H9 (cell line): ENCODE measurements around the gene EIF3B. TPM values are rescaled to one million over a fixed set of nuclear protein-coding genes. Genes with fewer than 3 reads are reported as not detected.
A peak's percentile ranks its signal among the peaks of the same experiment; 100 is the strongest.

Experiments used
- DNase-seq: peaks from one replicate; pipeline ENCODE4 v3.0.0-alpha.2; 2017
- H2AFZ ChIP-seq: one replicate; pipeline ENCODE4 v1.6.1; 2013; ENCODE audit warnings: mild to moderate bottlenecking, low read length, control low read depth, moderate library complexity
- H2AK5ac ChIP-seq: 2 replicates; pipeline ENCODE4 v1.6.1; 2013; ENCODE audit warnings: low read length, control low read depth, mixed read lengths; ENCODE audit not compliant: insufficient read length
- H2BK120ac ChIP-seq: one replicate; pipeline ENCODE4 v1.6.1; 2013; ENCODE audit warnings: low read depth, mild to moderate bottlenecking, low read length, control low read depth, inconsistent platforms; ENCODE audit not compliant: poor library complexity, severe bottlenecking
- H2BK12ac ChIP-seq: 2 replicates; pipeline ENCODE4 v1.6.1; 2013; ENCODE audit warnings: low read length, control low read depth, mixed read lengths, low read depth; ENCODE audit not compliant: insufficient read length
- H2BK15ac ChIP-seq: 2 replicates; pipeline ENCODE4 v1.6.1; 2013; ENCODE audit warnings: low read depth, low read length, control low read depth
- H2BK20ac ChIP-seq: one replicate; pipeline ENCODE4 v1.6.1; 2013; ENCODE audit warnings: low read depth, mild to moderate bottlenecking, low read length, control low read depth, inconsistent platforms; ENCODE audit not compliant: poor library complexity, severe bottlenecking
- H2BK5ac ChIP-seq: 2 replicates; pipeline ENCODE4 v1.6.1; 2013; ENCODE audit warnings: low read length, control low read depth, mixed read lengths; ENCODE audit not compliant: insufficient read length
- H3K14ac ChIP-seq: 2 replicates; pipeline ENCODE4 v1.6.1; 2013; ENCODE audit warnings: low read length, control low read depth; ENCODE audit not compliant: insufficient read depth
- H3K18ac ChIP-seq: 2 replicates; pipeline ENCODE4 v1.6.1; 2013; ENCODE audit warnings: low read depth, mild to moderate bottlenecking, mixed read lengths, low read length, control low read depth; ENCODE audit not compliant: insufficient read length
- H3K23ac ChIP-seq: 2 replicates; pipeline ENCODE4 v1.6.1; 2013; ENCODE audit warnings: low read length, control low read depth, mixed read lengths, low read depth; ENCODE audit not compliant: insufficient read length
- H3K23me2 ChIP-seq: 2 replicates; pipeline ENCODE4 v1.6.1; 2013; ENCODE audit warnings: low read depth, mild to moderate bottlenecking, mixed read lengths, low read length, control low read depth; ENCODE audit not compliant: insufficient read length, poor library complexity, severe bottlenecking
- H3K27ac ChIP-seq: 2 replicates; pipeline ENCODE4 v1.5.1; 2013; ENCODE audit warnings: low read length, control low read depth, mixed read lengths, low read depth; ENCODE audit not compliant: insufficient read length
- H3K27me3 ChIP-seq: 2 replicates; pipeline ENCODE4 v1.6.1; 2013; ENCODE audit warnings: low read length, control low read depth, inconsistent platforms; ENCODE audit not compliant: insufficient read depth
- H3K4ac ChIP-seq: 2 replicates; pipeline ENCODE4 v1.6.1; 2013; ENCODE audit warnings: low read depth, mild to moderate bottlenecking, control low read depth, inconsistent platforms, low read length, moderate library complexity
- H3K4me1 ChIP-seq: 2 replicates; pipeline ENCODE4 v1.6.1; 2013; ENCODE audit warnings: low read length, control low read depth, inconsistent platforms; ENCODE audit not compliant: insufficient read depth
- H3K4me2 ChIP-seq: 2 replicates; pipeline ENCODE4 v1.6.1; 2013; ENCODE audit warnings: low read length, control low read depth, mixed read lengths; ENCODE audit not compliant: insufficient read length, insufficient read depth
- H3K56ac ChIP-seq: 2 replicates; pipeline ENCODE4 v1.6.1; 2013; ENCODE audit warnings: low read depth, mild to moderate bottlenecking, mixed read lengths, low read length, control low read depth; ENCODE audit not compliant: insufficient read length
- H3K79me1 ChIP-seq: 2 replicates; pipeline ENCODE4 v1.6.1; 2013; ENCODE audit warnings: low read depth, mild to moderate bottlenecking, moderate library complexity, low read length, control low read depth, inconsistent platforms; ENCODE audit not compliant: insufficient read depth, poor library complexity, severe bottlenecking
- H3K79me2 ChIP-seq: 2 replicates; pipeline ENCODE4 v1.6.1; 2013; ENCODE audit warnings: low read length, control low read depth, inconsistent platforms; ENCODE audit not compliant: insufficient read depth
- H3K9ac ChIP-seq: 2 replicates; pipeline ENCODE4 v1.6.1; 2013; ENCODE audit warnings: low read length, control low read depth, mixed read lengths; ENCODE audit not compliant: insufficient read length; ENCODE audit errors: extremely low read depth
- H3K9me3 ChIP-seq: one replicate; pipeline ENCODE4 v1.6.1; 2013; ENCODE audit warnings: low read depth, low read length, inconsistent platforms; ENCODE audit not compliant: control insufficient read depth
- H3T11ph ChIP-seq: one replicate; pipeline ENCODE4 v1.6.1; 2013; ENCODE audit warnings: mild to moderate bottlenecking, low read length, control low read depth, inconsistent platforms
- H4K20me1 ChIP-seq: one replicate; pipeline ENCODE4 v1.6.1; 2013; ENCODE audit not compliant: control insufficient read depth, insufficient read length, insufficient read depth
- H4K5ac ChIP-seq: 2 replicates; pipeline ENCODE4 v1.6.1; 2013; ENCODE audit warnings: low read depth, mild to moderate bottlenecking, mixed read lengths, low read length, control low read depth; ENCODE audit not compliant: insufficient read length
- H4K8ac ChIP-seq: replicated peaks from 2 replicates; pipeline ENCODE4 v1.6.1; 2013; ENCODE audit warnings: low read length, control low read depth, mixed read lengths, low read depth; ENCODE audit not compliant: insufficient read length
- H4K91ac ChIP-seq: 2 replicates; pipeline ENCODE4 v1.6.1; 2013; ENCODE audit warnings: low read depth, mild to moderate bottlenecking, moderate library complexity, mixed read lengths, low read length, control low read depth; ENCODE audit not compliant: insufficient read length
- H3K27ac Mint-ChIP-seq, 3 experiments: 2 replicates in 2 of 3; 3 replicates in 1 of 3; pipeline ENCODE4 v1.8.0; 2020 to 2021; ENCODE audit warnings: mixed read lengths in 3 of 3, mild to moderate bottlenecking in 1 of 3, moderate library complexity in 1 of 3
- H3K27me3 Mint-ChIP-seq: 2 replicates; pipeline ENCODE4 v1.8.0; 2021; ENCODE audit warnings: low read depth, mild to moderate bottlenecking, moderate library complexity, mixed read lengths
- H3K36me3 Mint-ChIP-seq, 3 experiments: 2 replicates in 2 of 3; 3 replicates in 1 of 3; pipeline ENCODE4 v1.8.0; 2020 to 2021; ENCODE audit warnings: low read depth in 3 of 3, mixed read lengths in 3 of 3; ENCODE audit not compliant: insufficient read depth in 1 of 3
- H3K4me1 Mint-ChIP-seq, 2 experiments: 2 replicates each; pipeline ENCODE4 v1.8.0; 2020; ENCODE audit warnings: mixed read lengths in 2 of 2
- H3K4me3 Mint-ChIP-seq, 2 experiments: 2 replicates in 1 of 2; 3 replicates in 1 of 2; pipeline ENCODE4 v1.8.0; 2020 to 2021; ENCODE audit warnings: mild to moderate bottlenecking in 2 of 2, mixed read lengths in 2 of 2, moderate library complexity in 1 of 2
- H3K9me3 Mint-ChIP-seq, 2 experiments: 2 replicates in 1 of 2; 3 replicates in 1 of 2; pipeline ENCODE4 v1.8.0; 2020; ENCODE audit warnings: mild to moderate bottlenecking in 2 of 2, mixed read lengths in 2 of 2, moderate library complexity in 1 of 2
- WGBS: extraction: QIAGEN DNeasy Blood & Tissue Kit; methylation state at CpG from one replicate; pipeline ENCODE4 v1.1.7; 2013; ENCODE audit warnings: missing lambda C conversion rate, low lambda C conversion rate, mixed read lengths; ENCODE audit not compliant: insufficient read length; ENCODE audit errors: extremely low coverage; 5-methylcytosine and 5-hydroxymethylcytosine counted together
- total RNA-seq: library from RNA; stranded (reverse); gene quantifications from 2 replicates; pipeline ENCODE4 v1.2.1, GENCODE V29; 2021
- TF ChIP-seq, protein P1 (sequence below): fragments of 200-600 bp; sonication (generic); conservative IDR thresholded peaks from 3 replicates; pipeline ENCODE4 v1.8.0; 2021; ENCODE audit warnings: antibody characterized with exemption, mild to moderate bottlenecking

The EIF3B gene
- total RNA-seq, 1 experiment from 2014 or later, result 337 TPM

GRCh38 chr7:2399848-2400587, 45.4 kb downstream of the EIF3B start:
- no peak overlapping the region for H2AK5ac ChIP-seq
- H3K79me2 ChIP-seq, result no peaks in the 10 kb centered on the region; the same call in 1 of the 2 replicates
- no peak overlapping the region for H4K8ac ChIP-seq
- H3K27ac Mint-ChIP-seq, result peak overlapping the region; percentile 23 to 86 (median 83); a peak in 4 of 7 replicates
- H2BK20ac ChIP-seq, result no peak overlapping the region
- no peaks in the 10 kb centered on the region; a peak in 2 of 7 replicates for H3K36me3 Mint-ChIP-seq
- H3K18ac ChIP-seq, result no peak overlapping the region
- 0 out of 2 replicates have a peak overlapping the region, but pooled peaks have one; percentile 54 for H3K14ac ChIP-seq
- WGBS, result no CpG with 5 or more reads among the region's 6 CpGs
- peaks cover 3% of the 10 kb centered on the region for H3K79me1 ChIP-seq
- H2AFZ ChIP-seq, result no peak overlapping the region
- no peak overlapping the region for H3K56ac ChIP-seq
- TF ChIP-seq, protein P1, sequence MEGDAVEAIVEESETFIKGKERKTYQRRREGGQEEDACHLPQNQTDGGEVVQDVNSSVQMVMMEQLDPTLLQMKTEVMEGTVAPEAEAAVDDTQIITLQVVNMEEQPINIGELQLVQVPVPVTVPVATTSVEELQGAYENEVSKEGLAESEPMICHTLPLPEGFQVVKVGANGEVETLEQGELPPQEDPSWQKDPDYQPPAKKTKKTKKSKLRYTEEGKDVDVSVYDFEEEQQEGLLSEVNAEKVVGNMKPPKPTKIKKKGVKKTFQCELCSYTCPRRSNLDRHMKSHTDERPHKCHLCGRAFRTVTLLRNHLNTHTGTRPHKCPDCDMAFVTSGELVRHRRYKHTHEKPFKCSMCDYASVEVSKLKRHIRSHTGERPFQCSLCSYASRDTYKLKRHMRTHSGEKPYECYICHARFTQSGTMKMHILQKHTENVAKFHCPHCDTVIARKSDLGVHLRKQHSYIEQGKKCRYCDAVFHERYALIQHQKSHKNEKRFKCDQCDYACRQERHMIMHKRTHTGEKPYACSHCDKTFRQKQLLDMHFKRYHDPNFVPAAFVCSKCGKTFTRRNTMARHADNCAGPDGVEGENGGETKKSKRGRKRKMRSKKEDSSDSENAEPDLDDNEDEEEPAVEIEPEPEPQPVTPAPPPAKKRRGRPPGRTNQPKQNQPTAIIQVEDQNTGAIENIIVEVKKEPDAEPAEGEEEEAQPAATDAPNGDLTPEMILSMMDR, result no peak
- H4K5ac ChIP-seq, result no peak overlapping the region
- H3K23me2 ChIP-seq, result peaks cover 11% of the 10 kb centered on the region
- no peaks in the 10 kb centered on the region for H3K9me3 Mint-ChIP-seq
- H4K91ac ChIP-seq, result no peak overlapping the region
- no peak overlapping the region for H3K27ac ChIP-seq
- H2BK15ac ChIP-seq, result no peak overlapping the region
- H3K27me3 ChIP-seq, result no peaks in the 10 kb centered on the region
- H3K23ac ChIP-seq, result no peak overlapping the region
- H3K9ac ChIP-seq, result no peak overlapping the region
- no peak overlapping the region for H3K4me2 ChIP-seq
- H3K4me1 Mint-ChIP-seq, result peaks cover 19 to 22% of the 10 kb centered on the region in 2 experiments
- H2BK12ac ChIP-seq, result no peak overlapping the region
- no peak overlapping the region for H3T11ph ChIP-seq
- no peak for DNase-seq
- H4K20me1 ChIP-seq, result no peaks in the 10 kb centered on the region
- peak overlapping the region in 1 of 2 experiments; percentile 38; a peak in 1 of 5 replicates for H3K4me3 Mint-ChIP-seq
- no peaks in the 10 kb centered on the region for H3K9me3 ChIP-seq
- H3K27me3 Mint-ChIP-seq, result peaks cover 7% of the 10 kb centered on the region; the same call in 1 of the 2 replicates
- H3K4ac ChIP-seq, result no peak overlapping the region
- no peak overlapping the region for H2BK5ac ChIP-seq
- no peak overlapping the region for H2BK120ac ChIP-seq
- no peaks in the 10 kb centered on the region for H3K4me1 ChIP-seq
